ENCODE data around the gene MRPL28.

DNA sequence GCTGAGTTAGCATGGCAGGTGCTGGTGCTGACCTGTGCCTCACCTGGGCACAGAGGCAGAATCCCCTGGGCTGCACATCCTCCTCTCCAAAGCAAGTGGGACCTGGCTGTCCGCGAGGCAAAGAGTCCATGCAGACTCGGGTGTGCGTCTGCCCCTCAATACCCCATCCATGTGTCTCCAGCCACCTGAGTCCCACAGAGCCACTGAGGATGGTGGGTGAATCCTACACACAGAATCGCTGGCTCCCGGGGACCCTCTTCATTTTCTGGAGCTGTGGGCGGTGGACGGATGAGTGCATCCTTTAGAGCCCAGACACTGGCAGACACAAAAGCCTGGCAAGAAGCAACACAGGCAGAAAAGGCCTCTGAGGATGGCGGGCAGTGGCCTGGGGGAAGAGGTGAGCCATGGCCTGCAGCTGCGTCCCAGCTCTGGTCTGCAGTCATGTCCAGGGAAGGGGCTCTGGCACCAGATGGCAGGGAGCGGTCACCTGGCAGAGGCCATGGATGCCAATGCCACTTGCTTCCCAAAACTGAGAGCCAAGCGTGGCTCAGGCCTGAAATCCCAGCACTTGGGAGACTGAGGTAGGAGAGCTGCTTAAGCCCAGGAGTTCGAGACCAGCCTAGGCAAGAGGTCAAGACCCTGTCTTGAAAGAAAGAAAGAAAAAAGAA, 47.7 kb downstream of the MRPL28 start:
- TF ChIP-seq, protein P1, sequence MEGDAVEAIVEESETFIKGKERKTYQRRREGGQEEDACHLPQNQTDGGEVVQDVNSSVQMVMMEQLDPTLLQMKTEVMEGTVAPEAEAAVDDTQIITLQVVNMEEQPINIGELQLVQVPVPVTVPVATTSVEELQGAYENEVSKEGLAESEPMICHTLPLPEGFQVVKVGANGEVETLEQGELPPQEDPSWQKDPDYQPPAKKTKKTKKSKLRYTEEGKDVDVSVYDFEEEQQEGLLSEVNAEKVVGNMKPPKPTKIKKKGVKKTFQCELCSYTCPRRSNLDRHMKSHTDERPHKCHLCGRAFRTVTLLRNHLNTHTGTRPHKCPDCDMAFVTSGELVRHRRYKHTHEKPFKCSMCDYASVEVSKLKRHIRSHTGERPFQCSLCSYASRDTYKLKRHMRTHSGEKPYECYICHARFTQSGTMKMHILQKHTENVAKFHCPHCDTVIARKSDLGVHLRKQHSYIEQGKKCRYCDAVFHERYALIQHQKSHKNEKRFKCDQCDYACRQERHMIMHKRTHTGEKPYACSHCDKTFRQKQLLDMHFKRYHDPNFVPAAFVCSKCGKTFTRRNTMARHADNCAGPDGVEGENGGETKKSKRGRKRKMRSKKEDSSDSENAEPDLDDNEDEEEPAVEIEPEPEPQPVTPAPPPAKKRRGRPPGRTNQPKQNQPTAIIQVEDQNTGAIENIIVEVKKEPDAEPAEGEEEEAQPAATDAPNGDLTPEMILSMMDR (IDR thresholded peaks at IDR 0.05), result no peak
- TF ChIP-seq ZFX (IDR thresholded peaks at IDR 0.05; ENCODE audit: borderline replicate concordance), result no peak
